WTC11 (cell line): ENCODE results near the gene EPHX1. TPM values are rescaled to one million over a fixed set of nuclear protein-coding genes. Genes with fewer than 3 reads are reported as not detected.
A peak's percentile ranks its signal among the peaks of the same experiment; 100 is the strongest.
"Not testable (repeated sequence)": the region's sequence is repeated elsewhere in the genome, so short reads cannot be mapped to it uniquely, and the experiment has no call there.

Experiments used
- ATAC-seq: fragments of 200-7000 bp; cut with Tn5 transposase; 2 replicates; pipeline ENCODE4 v1.10.0; 2021; ENCODE audit warnings: mild to moderate bottlenecking, moderate library complexity
- CTCF ChIA-PET: fragments of 300-600 bp; sonication (Branson Sonifier 250); formaldehyde crosslinking; loops from one replicate; lab custom pipeline; 2021; ENCODE audit warnings: antibody characterized with exemption; lab: Charles Lee
- POLR2A ChIA-PET: fragments of 350-600 bp; sonication (Branson Sonifier 250); formaldehyde crosslinking; loops from one replicate; lab custom pipeline; 2021; ENCODE audit warnings: antibody characterized with exemption; lab: Charles Lee
- DNase-seq: peaks from one replicate; pipeline ENCODE4 v3.0.0; 2021; ENCODE audit warnings: low spot score
- H3K27ac Mint-ChIP-seq: 2 replicates; pipeline ENCODE4 v1.8.0; 2021; ENCODE audit warnings: mixed read lengths
- H3K27me3 Mint-ChIP-seq: 2 replicates; pipeline ENCODE4 v1.8.0; 2021; ENCODE audit warnings: low read depth, mild to moderate bottlenecking, moderate library complexity, mixed read lengths
- H3K36me3 Mint-ChIP-seq: 2 replicates; pipeline ENCODE4 v1.8.0; 2021; ENCODE audit warnings: mixed read lengths
- H3K4me1 Mint-ChIP-seq: 2 replicates; pipeline ENCODE4 v1.8.0; 2022; ENCODE audit warnings: mixed read lengths
- H3K4me3 Mint-ChIP-seq: 2 replicates; pipeline ENCODE4 v1.8.0; 2021; ENCODE audit warnings: mild to moderate bottlenecking, moderate library complexity, mixed read lengths
- H3K9me3 Mint-ChIP-seq: 2 replicates; pipeline ENCODE4 v1.8.0; 2021; ENCODE audit warnings: mixed read lengths
- ATF2 ChIP-seq: sonication (generic); formaldehyde crosslinking; IDR thresholded peaks from 2 replicates; pipeline ENCODE4 v1.8.1; 2022; ENCODE audit warnings: low read depth, missing genetic modification reagents, borderline replicate concordance
- CBFB ChIP-seq: sonication (generic); formaldehyde crosslinking; IDR thresholded peaks from 2 replicates; pipeline ENCODE4 v1.8.1; 2022; ENCODE audit warnings: mild to moderate bottlenecking, low read depth, missing genetic modification reagents
- E2F1 ChIP-seq: sonication (generic); formaldehyde crosslinking; IDR thresholded peaks from 2 replicates; pipeline ENCODE4 v1.8.0; 2022; ENCODE audit warnings: mild to moderate bottlenecking, missing genetic modification reagents
- E2F4 ChIP-seq: sonication (generic); formaldehyde crosslinking; IDR thresholded peaks from 2 replicates; pipeline ENCODE4 v1.8.1; 2022; ENCODE audit warnings: low read depth, mild to moderate bottlenecking, moderate library complexity, missing genetic modification reagents, borderline replicate concordance
- ELF4 ChIP-seq: sonication (generic); formaldehyde crosslinking; IDR thresholded peaks from 2 replicates; pipeline ENCODE4 v1.8.1; 2022; ENCODE audit warnings: low read depth, mild to moderate bottlenecking, moderate library complexity, missing genetic modification reagents
- KAT7 ChIP-seq: sonication (generic); formaldehyde crosslinking; IDR thresholded peaks from 2 replicates; pipeline ENCODE4 v1.8.1; 2023; ENCODE audit warnings: missing genetic modification reagents, mild to moderate bottlenecking, borderline replicate concordance
- NR3C1 ChIP-seq: sonication (generic); formaldehyde crosslinking; conservative IDR thresholded peaks from 2 replicates; pipeline ENCODE4 v1.8.1; 2023; ENCODE audit warnings: low read depth, mild to moderate bottlenecking, missing genetic modification reagents
- TCF7 ChIP-seq: sonication (generic); formaldehyde crosslinking; IDR thresholded peaks from 2 replicates; pipeline ENCODE4 v1.8.0; 2022; ENCODE audit warnings: mild to moderate bottlenecking, low read depth, missing genetic modification reagents, moderate library complexity
- ZMAT4 ChIP-seq: fragments of 250-450 bp; sonication (Bioruptor Pico); IDR thresholded peaks from 2 replicates; pipeline ENCODE4 v1.9.0; 2021; ENCODE audit warnings: mild to moderate bottlenecking
- ZNF138 ChIP-seq: sonication (generic); formaldehyde crosslinking; conservative IDR thresholded peaks from 2 replicates; pipeline ENCODE4 v1.8.1; 2022; ENCODE audit warnings: mild to moderate bottlenecking, moderate library complexity, missing genetic modification reagents
- ZNF219 ChIP-seq: sonication (generic); formaldehyde crosslinking; IDR thresholded peaks from 2 replicates; pipeline ENCODE4 v1.8.0; 2023; ENCODE audit warnings: missing genetic modification reagents, mild to moderate bottlenecking, borderline replicate concordance
- ZNF263 ChIP-seq: sonication (generic); formaldehyde crosslinking; IDR thresholded peaks from 2 replicates; pipeline ENCODE4 v1.8.1; 2022; ENCODE audit warnings: low read depth, mild to moderate bottlenecking, moderate library complexity, missing genetic modification reagents
- ZSCAN18 ChIP-seq: fragments of 250-450 bp; sonication (Bioruptor Pico); IDR thresholded peaks from 2 replicates; pipeline ENCODE4 v2.1.2; 2022; ENCODE audit warnings: mild to moderate bottlenecking, moderate library complexity
- total RNA-seq: library from RNA; stranded (reverse); gene quantifications from 3 replicates; pipeline ENCODE4 v1.2.3, GENCODE V29; 2021
- TF ChIP-seq, protein P1 (sequence below): fragments of 200-600 bp; IDR thresholded peaks from 2 replicates; pipeline ENCODE4 v1.8.0; 2022; ENCODE audit warnings: antibody characterized with exemption
- TF ChIP-seq, protein P2 (sequence below): sonication (generic); formaldehyde crosslinking; IDR thresholded peaks from 2 replicates; pipeline ENCODE4 v1.8.1; 2022; ENCODE audit warnings: missing genetic modification reagents, borderline replicate concordance
- TF ChIP-seq, protein P3 (sequence below): sonication (generic); formaldehyde crosslinking; IDR thresholded peaks from 2 replicates; pipeline ENCODE4 v1.8.1; 2022; ENCODE audit warnings: mild to moderate bottlenecking, missing genetic modification reagents, moderate library complexity, borderline replicate concordance
- TF ChIP-seq, protein P4 (sequence below): fragments of 250-450 bp; sonication (Bioruptor Pico); conservative IDR thresholded peaks from 2 replicates; pipeline ENCODE4 v1.9.0; 2021; ENCODE audit warnings: mild to moderate bottlenecking

The EPHX1 gene
- total RNA-seq, 1 experiment from 2014 or later, result 60.9 TPM

DNA sequence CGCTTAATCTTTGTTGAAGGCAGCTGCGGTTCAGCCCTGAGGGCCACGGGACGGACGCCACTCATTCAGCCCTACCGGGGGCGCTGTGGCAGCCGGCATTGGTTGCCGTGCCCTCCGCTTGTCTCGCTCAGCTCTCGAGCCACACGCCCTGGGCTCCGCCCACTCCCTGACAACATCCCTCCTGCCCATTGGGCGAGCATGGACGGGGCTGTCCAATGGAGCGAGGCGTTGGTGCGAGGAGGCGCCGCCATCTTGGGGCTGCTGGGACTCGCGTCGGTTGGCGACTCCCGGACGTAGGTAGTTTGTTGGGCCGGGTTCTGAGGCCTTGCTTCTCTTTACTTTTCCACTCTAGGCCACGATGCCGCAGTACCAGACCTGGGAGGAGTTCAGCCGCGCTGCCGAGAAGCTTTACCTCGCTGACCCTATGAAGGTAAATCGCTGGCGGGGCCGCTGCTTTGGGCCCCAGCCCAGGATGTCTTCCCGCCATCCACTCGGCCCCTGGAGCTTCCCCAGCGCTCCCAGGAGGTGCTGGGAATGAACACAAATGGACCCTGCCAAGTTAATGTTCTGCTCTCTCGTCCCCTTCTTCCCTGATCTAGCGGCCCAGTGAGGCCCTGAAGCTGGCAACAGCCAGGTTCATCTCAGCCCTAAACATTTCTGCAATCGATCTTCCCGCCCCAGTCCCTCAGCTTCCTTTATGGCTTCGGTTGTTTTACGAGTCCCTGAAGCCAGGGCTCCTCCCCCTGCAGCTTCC, 32.2 kb upstream of the EPHX1 start, which contains the start of gene SRP9 (continued):
- TF ChIP-seq, protein P1, sequence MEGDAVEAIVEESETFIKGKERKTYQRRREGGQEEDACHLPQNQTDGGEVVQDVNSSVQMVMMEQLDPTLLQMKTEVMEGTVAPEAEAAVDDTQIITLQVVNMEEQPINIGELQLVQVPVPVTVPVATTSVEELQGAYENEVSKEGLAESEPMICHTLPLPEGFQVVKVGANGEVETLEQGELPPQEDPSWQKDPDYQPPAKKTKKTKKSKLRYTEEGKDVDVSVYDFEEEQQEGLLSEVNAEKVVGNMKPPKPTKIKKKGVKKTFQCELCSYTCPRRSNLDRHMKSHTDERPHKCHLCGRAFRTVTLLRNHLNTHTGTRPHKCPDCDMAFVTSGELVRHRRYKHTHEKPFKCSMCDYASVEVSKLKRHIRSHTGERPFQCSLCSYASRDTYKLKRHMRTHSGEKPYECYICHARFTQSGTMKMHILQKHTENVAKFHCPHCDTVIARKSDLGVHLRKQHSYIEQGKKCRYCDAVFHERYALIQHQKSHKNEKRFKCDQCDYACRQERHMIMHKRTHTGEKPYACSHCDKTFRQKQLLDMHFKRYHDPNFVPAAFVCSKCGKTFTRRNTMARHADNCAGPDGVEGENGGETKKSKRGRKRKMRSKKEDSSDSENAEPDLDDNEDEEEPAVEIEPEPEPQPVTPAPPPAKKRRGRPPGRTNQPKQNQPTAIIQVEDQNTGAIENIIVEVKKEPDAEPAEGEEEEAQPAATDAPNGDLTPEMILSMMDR, result peak; percentile 65
- TF ChIP-seq ELF4 (no peak), ZSCAN18 (CRISPR knock-in tag) (no peak), CBFB (CRISPR knock-in tag) (no peak), ATF2 (CRISPR knock-in tag) (no peak), ZNF219 (CRISPR knock-in tag) (no peak), ZNF263 (CRISPR knock-in tag) (no peak), E2F4 (CRISPR knock-in tag) (0 out of 2 replicates have a peak, but pooled peaks have one; percentile 66), KAT7 (no peak; the same call in 1 of the 2 replicates)
- TF ChIP-seq, protein P2, sequence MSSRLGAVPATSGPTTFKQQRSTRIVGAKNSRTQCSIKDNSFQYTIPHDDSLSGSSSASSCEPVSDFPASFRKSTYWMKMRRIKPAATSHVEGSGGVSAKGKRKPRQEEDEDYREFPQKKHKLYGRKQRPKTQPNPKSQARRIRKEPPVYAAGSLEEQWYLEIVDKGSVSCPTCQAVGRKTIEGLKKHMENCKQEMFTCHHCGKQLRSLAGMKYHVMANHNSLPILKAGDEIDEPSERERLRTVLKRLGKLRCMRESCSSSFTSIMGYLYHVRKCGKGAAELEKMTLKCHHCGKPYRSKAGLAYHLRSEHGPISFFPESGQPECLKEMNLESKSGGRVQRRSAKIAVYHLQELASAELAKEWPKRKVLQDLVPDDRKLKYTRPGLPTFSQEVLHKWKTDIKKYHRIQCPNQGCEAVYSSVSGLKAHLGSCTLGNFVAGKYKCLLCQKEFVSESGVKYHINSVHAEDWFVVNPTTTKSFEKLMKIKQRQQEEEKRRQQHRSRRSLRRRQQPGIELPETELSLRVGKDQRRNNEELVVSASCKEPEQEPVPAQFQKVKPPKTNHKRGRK (CRISPR knock-in tag), result no peak
- TF ChIP-seq, protein P3, sequence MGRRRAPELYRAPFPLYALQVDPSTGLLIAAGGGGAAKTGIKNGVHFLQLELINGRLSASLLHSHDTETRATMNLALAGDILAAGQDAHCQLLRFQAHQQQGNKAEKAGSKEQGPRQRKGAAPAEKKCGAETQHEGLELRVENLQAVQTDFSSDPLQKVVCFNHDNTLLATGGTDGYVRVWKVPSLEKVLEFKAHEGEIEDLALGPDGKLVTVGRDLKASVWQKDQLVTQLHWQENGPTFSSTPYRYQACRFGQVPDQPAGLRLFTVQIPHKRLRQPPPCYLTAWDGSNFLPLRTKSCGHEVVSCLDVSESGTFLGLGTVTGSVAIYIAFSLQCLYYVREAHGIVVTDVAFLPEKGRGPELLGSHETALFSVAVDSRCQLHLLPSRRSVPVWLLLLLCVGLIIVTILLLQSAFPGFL, result no peak
- TF ChIP-seq, protein P4, sequence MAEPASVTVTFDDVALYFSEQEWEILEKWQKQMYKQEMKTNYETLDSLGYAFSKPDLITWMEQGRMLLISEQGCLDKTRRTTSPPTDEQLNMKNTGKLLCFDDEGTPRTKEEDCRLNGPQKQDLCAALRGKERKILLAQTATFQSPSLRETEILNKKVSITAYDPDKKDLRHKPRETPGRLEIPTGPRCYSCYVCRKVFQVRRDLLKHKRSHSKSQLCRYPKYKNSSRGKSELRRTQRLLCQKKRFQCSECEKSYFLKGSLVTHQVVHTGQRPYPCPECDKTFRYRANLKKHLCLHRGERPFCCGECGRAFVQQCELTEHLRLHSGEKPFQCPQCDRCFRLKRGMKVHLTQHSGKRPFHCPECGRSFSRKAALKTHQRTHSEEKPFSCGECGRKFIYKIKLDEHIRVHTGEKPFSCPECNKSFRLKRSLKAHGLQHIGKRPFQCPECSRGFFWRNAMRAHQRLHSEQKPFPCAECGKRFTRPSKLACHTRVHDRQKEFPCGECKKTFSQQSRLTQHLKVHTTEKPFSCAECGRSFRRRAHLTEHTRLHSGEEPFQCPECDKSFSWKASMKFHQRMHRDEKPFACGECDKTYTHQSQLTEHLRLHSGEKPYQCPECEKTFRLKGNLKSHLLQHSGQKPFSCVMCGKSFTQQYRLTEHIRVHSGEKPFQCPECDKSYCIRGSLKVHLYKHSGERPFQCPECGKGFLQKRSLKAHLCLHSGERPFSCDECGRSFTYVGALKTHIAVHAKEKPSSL (CRISPR knock-in tag), result no peak

- Mint-ChIP-seq H3K27ac (no peak overlapping the region), H3K36me3 (peaks cover 10% of the 10 kb centered on the region), H3K4me3 (no peak overlapping the region), H3K4me1 (peaks cover 42% of the 10 kb centered on the region), H3K9me3 (no peaks in the 10 kb centered on the region), H3K27me3 (no peaks in the 10 kb centered on the region)
- POLR2A ChIA-PET, result interaction anchor here (0.5 to 2.5 kb wide), 18 partner anchors 9 to 303 kb away, joined by 3 to 10 read pairs (median 5); partner anchors contain the start of genes ENAH, EPHX1, H3-3A and PYCR2
- ATAC-seq, result no peak
- TF ChIP-seq ZMAT4 (CRISPR knock-in tag) (no peak), E2F1 (CRISPR knock-in tag) (no peak), TCF7 (no peak), ZNF138 (CRISPR knock-in tag) (no peak), NR3C1 (CRISPR knock-in tag) (no peak)
- CTCF ChIA-PET, result interaction anchor here (0.6 to 4.1 kb wide), 23 partner anchors 8 to 337 kb away, joined by 3 to 45 read pairs (median 5); partner anchors contain the start of genes ENAH, EPHX1 and PYCR2
- DNase-seq, result no peak
Observed at GRCh38 chr1:225778337-225778669, 31.6 kb upstream of the EPHX1 start.

DNA sequence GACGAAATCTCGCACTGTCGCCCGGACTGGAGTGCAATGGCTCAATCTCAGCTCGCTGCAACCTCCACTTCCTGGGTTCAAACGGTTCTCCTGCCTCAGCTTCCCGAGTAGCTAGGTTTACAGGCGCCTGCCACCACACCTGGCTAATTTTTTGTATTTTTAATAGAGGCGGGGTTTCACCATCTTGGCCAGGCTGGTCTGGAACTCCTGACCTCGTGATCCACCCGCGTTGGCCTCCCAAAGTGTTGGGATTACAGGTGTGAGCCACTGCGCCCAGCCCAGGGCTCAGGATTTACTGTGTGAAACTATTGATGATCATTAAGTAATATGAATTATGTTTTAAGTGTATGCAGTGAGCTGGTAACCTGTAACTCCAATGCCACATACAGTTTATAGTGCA, 30.8 kb upstream of the EPHX1 start:
- not testable (repeated sequence) for DNase-seq, H3K9me3 Mint-ChIP-seq, H3K27me3 Mint-ChIP-seq, ATAC-seq, H3K4me3 Mint-ChIP-seq
- Mint-ChIP-seq H3K27ac (peak overlapping the region; percentile 39; the same call in 1 of the 2 replicates), H3K4me1 (peaks cover 48% of the 10 kb centered on the region), H3K36me3 (peaks cover 18% of the 10 kb centered on the region)
- POLR2A ChIA-PET, result interaction anchor here (0.7 to 2.5 kb wide), 5 partner anchors 13 to 197 kb away, joined by 3 to 10 read pairs (median 5); partner anchors contain the start of gene EPHX1
- CTCF ChIA-PET, result interaction anchor here (0.8 to 4.1 kb wide), 4 partner anchors 9 to 304 kb away, joined by 3 to 38 read pairs (median 6); partner anchors contain the start of gene PYCR2
